H54 (cell line): Measurements from ENCODE around the gene CFAP410.

Experiments used
- DNase-seq: peaks from one replicate; pipeline ENCODE4 v3.0.0; 2011; ENCODE audit warnings: low spot score, mixed read lengths; ENCODE audit not compliant: insufficient read length
- FAIRE-seq: peaks from 3 replicates; lab custom pipeline; 2011; peaks lifted over from hg19 to GRCh38; lab: Jason Lieb, UNC
- POLR2A ChIP-seq: IDR thresholded peaks from 2 replicates; pipeline ENCODE4 v1.6.1; 2011; ENCODE audit warnings: low read depth, mild to moderate bottlenecking, low read length

The CFAP410 gene

GRCh38 chr21:44294391-44295162 is 44.6 kb downstream of the CFAP410 start:
- FAIRE-seq (no peak), DNase-seq (peak; percentile 95)
- TF ChIP-seq POLR2A: no peak

DNA sequence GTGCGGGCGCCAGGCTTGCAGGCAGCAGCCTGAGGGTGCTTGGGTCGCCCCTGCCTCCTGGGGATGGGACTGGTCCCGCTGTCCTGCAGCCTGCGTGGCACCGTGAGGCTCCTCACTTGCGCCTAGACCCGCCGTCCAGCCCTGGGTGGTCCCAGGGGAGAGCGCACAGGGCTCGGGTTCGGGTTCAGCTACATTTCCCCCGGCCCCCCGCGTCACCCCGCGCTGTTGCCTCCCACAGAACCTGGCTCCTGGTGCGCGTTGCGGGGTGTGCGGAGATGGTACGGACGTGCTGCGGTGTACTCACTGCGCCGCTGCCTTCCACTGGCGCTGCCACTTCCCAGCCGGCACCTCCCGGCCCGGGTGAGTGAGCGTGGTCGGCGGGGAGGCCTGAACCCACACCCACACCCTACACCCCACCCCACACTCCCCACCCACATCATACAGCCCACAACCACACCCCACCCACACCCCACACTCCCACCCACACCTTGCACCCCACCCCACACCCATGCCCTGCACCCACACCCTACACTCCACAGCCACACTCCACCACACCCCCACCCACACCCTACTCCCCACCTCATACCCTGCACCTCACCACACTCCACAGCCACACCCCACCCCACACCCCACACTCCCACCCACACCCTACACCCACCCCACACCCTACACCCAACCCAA is 45.5 kb downstream of the CFAP410 start:
- no peak for FAIRE-seq
- TF ChIP-seq POLR2A: no peak
- no peak for DNase-seq

DNA sequence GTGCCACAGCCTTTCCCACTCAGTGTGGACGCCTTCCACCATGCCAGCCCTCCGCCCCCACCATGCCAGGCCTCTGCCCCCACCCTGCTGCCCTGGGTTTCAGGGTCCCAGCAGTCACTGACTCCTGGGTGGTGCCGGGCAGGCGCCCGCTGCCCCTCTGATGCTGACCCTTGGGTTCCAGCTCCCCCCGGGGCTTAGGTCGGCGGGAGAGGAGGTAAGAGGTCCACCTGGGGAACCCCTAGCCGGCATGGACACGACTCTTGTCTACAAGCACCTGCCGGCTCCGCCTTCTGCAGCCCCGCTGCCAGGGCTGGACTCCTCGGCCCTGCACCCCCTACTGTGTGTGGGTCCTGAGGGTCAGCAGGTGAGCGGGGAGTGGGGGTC is 46.4 kb downstream of the CFAP410 start:
- FAIRE-seq (no peak), DNase-seq (no peak)
- no peak for TF ChIP-seq POLR2A

- DNase-seq (no peak), FAIRE-seq (no peak)
Measured at GRCh38 chr21:44291936-44292811, 47.0 kb downstream of the CFAP410 start.

GRCh38 chr21:44291078-44291935 is 47.9 kb downstream of the CFAP410 start:
- FAIRE-seq (no peak), DNase-seq (no peak)
- no peak for TF ChIP-seq POLR2A

More at GRCh38 chr21:44291936-44292811, 47.0 kb downstream of the CFAP410 start:
- no peak for TF ChIP-seq POLR2A

DNA sequence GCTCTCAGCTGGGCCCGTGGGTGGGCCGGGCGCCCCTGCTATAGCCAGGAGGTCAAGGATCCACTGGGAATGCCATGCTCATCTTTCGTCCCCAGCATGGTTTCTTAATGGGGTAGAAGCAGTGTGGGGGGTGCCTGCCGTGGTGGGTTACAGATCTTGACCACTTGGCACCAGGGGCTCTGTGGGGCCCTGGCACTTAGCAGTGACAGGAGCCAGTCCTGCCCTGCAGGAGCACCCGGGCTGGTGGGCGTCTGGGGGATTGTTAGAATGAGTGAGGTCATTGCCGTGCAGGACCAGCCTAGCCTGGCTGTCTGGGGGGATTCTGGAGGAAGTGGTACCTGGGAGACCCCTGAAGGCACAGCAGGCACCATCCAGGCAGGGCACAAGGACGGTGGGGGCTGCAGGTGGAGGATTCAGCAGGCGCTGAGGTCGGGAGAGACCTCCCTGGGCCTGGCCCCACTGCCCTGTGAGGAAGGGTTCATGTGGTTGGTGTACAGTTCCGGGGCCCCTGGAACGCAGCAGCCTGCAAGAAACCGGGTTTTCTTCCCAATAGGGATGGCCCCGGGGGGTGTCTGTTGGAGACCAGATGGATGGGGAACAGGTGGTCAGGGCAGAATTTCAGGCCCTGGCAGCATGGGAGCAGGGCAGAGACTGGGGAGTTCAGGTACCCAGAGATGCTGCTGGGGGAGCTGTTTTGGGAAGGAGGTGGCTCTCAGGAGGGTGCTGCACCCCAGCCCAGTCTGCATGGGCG is 48.7 kb downstream of the CFAP410 start:
- TF ChIP-seq POLR2A: no peak
- DNase-seq (no peak), FAIRE-seq (no peak)

DNA sequence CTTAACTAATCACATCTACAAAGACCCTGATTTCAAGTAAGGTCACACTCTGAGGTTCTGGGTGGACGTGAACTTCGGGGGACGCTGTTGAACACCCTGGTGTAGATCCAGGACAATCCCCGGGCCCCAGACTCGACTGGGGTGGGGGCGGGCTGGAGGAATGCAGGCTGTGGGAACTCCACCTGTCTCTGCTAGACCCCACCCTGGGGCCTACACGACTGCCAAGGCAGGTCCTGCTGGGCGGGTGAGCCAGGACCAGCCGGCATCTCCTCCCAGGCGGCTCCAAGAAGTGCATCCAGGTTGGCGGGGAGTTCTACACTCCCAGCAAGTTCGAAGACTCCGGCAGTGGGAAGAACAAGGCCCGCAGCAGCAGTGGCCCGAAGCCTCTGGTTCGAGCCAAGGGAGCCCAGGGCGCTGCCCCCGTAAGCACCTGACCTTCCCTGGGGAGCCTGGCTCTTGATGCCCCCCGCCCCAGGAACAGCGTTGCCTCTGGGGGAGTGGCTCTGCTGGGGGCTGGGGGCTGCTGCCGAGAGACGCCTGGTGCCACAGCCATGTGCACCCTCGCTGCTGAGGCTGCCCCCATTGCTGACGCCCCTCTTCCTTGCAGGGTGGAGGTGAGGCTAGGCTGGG is 49.7 kb downstream of the CFAP410 start:
- FAIRE-seq: no peak
- no peak for DNase-seq
- no peak for TF ChIP-seq POLR2A

DNA sequence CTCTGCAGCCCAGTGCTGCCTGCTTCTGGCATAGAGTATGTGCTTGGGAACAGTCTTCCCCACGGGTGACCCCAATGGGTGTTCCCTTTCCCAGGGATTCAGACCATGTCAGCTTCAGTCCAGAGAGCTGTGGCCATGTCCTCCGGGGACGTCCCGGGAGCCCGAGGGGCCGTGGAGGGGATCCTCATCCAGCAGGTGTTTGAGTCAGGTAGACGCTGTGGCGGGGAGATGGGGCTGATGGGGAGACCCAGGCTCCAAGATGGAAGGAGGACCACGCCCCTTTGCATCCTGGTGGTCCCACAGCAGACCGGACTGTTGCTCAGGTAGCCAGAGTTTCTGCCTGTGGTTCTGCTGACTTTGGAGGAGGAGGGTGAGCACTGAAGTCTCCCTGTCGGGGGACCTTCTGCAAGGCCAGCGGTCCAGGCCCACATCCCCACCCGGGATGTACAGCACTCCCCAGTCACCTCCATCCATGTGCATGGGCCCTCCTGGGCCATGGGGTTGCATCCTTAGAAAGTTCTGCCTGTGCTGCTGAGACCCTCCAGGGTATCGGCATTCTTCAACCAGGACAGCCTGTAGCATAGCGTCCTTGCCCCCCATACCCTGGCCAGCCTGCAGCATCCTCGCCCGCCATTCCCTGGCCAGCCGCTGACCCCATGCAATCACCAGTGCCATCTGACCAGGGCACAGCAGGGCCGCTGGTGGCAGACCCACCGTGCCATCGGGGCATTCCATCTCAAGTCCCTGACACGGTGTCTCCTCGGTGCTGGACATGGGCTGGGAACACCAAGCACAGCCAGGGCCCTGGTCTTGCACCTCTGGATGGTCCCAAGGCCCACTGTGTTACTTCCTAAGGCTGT is 50.7 kb downstream of the CFAP410 start:
- no peak for FAIRE-seq
- no peak for DNase-seq
- TF ChIP-seq POLR2A: no peak

DNA sequence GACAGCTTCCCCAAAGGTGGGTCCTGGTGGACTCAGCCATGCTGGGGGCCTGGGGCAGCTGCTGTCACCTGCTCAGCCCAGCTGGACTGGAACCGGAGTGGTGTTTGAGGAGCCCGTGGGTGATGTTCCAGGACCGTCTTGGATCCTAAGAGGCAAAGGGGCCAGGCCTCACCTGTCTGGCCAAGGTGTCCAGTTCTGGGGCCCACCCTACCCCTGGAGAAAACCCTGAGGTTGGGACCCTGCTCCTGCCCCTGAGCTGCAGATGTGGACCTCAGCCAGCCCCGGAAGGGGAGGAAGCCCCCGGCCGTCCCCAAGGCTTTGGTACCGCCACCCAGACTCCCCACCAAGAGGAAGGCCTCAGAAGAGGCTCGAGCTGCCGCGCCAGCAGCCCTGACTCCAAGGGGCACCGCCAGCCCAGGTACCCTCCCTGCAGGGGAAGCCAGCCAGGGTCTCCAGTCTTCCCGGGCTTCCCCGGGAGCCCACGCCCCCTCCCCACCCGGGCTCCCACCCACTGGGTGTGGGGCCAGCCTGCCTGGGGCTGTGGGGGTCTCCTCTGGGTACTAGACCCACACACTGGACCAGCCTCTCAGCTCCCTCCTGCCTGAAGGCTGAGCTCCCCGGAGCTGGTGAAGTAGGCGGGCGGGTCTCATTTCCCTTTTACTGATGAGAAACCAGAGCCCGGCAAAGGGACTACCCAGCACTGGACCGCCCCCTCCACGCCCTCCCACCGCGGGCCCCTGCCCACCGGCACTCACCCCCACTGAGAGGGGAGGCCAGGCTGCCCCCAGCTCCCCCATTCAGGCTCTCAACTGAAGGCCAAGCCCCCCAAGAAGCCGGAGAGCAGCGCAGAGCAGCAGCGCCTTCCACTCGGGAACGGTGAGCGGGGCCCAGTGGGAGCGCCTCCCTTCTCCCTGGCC is 52.2 kb downstream of the CFAP410 start:
- FAIRE-seq (no peak), DNase-seq (no peak)
- no peak for TF ChIP-seq POLR2A

- FAIRE-seq (no peak), DNase-seq (no peak)
- TF ChIP-seq POLR2A: no peak
Measured at GRCh38 chr21:44286086-44286715, 53.0 kb downstream of the CFAP410 start.
